NCI-H524 treated with DMSO at 0.1 percent for 48 hours (cell line): ENCODE data around the gene STPG2.
A peak's percentile ranks its signal among the peaks of the same experiment; 100 is the strongest.

Source experiments
- DNase-seq: peaks from one replicate; lab custom pipeline; 2025; lab: John Stamatoyannopoulos, UW

Gene STPG2

GRCh38 chr4:97812768-97813167 lies 330.5 kb downstream of the STPG2 start:
- no peak for DNase-seq

GRCh38 chr4:97786306-97786920 lies 356.9 kb downstream of the STPG2 start:
- no peak for DNase-seq

- no peak for DNase-seq
These were observed 365.1 kb downstream of the STPG2 start for GRCh38 chr4:97778174-97778573.

GRCh38 chr4:97774347-97774989 lies 368.8 kb downstream of the STPG2 start:
- no peak for DNase-seq

GRCh38 chr4:97770222-97770621 lies 373.1 kb downstream of the STPG2 start:
- no peak for DNase-seq

- no peak for DNase-seq
These were observed 381.2 kb downstream of the STPG2 start for GRCh38 chr4:97762115-97762512.

- DNase-seq, result no peak
These were observed 381.7 kb downstream of the STPG2 start for GRCh38 chr4:97761445-97762114.

GRCh38 chr4:97759785-97760184 lies 383.5 kb downstream of the STPG2 start:
- no peak for DNase-seq

- DNase-seq, result no peak
These were observed 390.7 kb downstream of the STPG2 start for GRCh38 chr4:97752599-97752998.

GRCh38 chr4:97747945-97748344 lies 395.3 kb downstream of the STPG2 start:
- no peak for DNase-seq

- DNase-seq, result no peak
These were observed 422.3 kb downstream of the STPG2 start for GRCh38 chr4:97720869-97721432.

- DNase-seq, result no peak
These were observed 452.1 kb downstream of the STPG2 start for GRCh38 chr4:97691111-97691605.

- DNase-seq, result no peak
These were observed 472.5 kb downstream of the STPG2 start for GRCh38 chr4:97670703-97671269.

- no peak for DNase-seq
These were observed 477.7 kb downstream of the STPG2 start for GRCh38 chr4:97665553-97665952.

GRCh38 chr4:97664741-97665140 lies 478.5 kb downstream of the STPG2 start:
- DNase-seq, result no peak

- DNase-seq, result no peak
These were observed 481.1 kb downstream of the STPG2 start for GRCh38 chr4:97662133-97662532.

- DNase-seq, result no peak
These were observed 487.1 kb downstream of the STPG2 start for GRCh38 chr4:97656044-97656720.

- DNase-seq, result no peak
These were observed 489.6 kb downstream of the STPG2 start for GRCh38 chr4:97653701-97654100.

- peak; percentile 16 for DNase-seq
These were observed 496.3 kb downstream of the STPG2 start for GRCh38 chr4:97646997-97647396.

- DNase-seq, result no peak
These were observed 498.0 kb downstream of the STPG2 start for GRCh38 chr4:97645071-97645821.

GRCh38 chr4:97643179-97643578 lies 500.1 kb downstream of the STPG2 start:
- DNase-seq, result no peak
